Amygdala (tissue), 56 donors: ENCODE data around the gene ELOVL1.
A peak's percentile ranks its signal among the peaks of the same experiment; 100 is the strongest.

ENCODE experiments used
- DNase-seq, 56 donors: peaks; one replicate each; lab custom pipeline; 2025; lab: John Stamatoyannopoulos, UW

Gene ELOVL1

GRCh38 chr1:43358746-43359693, 8.8 kb downstream of the ELOVL1 start, which contains the start of gene CDC20:
Gene CDC20, plus strand, starts transcription at chr1:43358981. Its CDS starts 235 bp downstream, at chr1:43359216.
- DNase-seq = peak; percentile 49 to 99 (median 94)

- DNase-seq = peak in 5 of 56 donors; percentile 15 to 54 (median 27)
These were observed 9.6 kb downstream of the ELOVL1 start for GRCh38 chr1:43358121-43358745.

GRCh38 chr1:43357251-43357650, 10.6 kb downstream of the ELOVL1 start:
- DNase-seq = no peak

GRCh38 chr1:43354936-43355335, 12.9 kb downstream of the ELOVL1 start:
- no peak for DNase-seq

GRCh38 chr1:43354471-43354870, 13.3 kb downstream of the ELOVL1 start:
- no peak for DNase-seq

- no peak for DNase-seq
These were observed 14.9 kb downstream of the ELOVL1 start for GRCh38 chr1:43352881-43353280.

- no peak for DNase-seq
These were observed 15.5 kb downstream of the ELOVL1 start for GRCh38 chr1:43352351-43352705.

- no peak for DNase-seq
These were observed 16.1 kb downstream of the ELOVL1 start for GRCh38 chr1:43351421-43352350.

- DNase-seq = no peak
These were observed 16.8 kb downstream of the ELOVL1 start for GRCh38 chr1:43350976-43351375.

GRCh38 chr1:43349594-43350306, 18.1 kb downstream of the ELOVL1 start:
- peak in 13 of 56 donors; percentile 9 to 57 (median 33) for DNase-seq

GRCh38 chr1:43348809-43349593, 18.8 kb downstream of the ELOVL1 start:
- DNase-seq = peak in 39 of 56 donors; percentile 16 to 83 (median 48)

GRCh38 chr1:43348343-43348808, 19.4 kb downstream of the ELOVL1 start:
- peak in 15 of 56 donors; percentile 31 to 65 (median 51) for DNase-seq

- no peak for DNase-seq
These were observed 21.2 kb downstream of the ELOVL1 start for GRCh38 chr1:43346636-43347035.

GRCh38 chr1:43345120-43345519, 22.7 kb downstream of the ELOVL1 start:
- no peak for DNase-seq

- no peak for DNase-seq
These were observed 23.5 kb downstream of the ELOVL1 start for GRCh38 chr1:43344267-43344850.

GRCh38 chr1:43340559-43340958, 27.3 kb downstream of the ELOVL1 start:
- DNase-seq = no peak

GRCh38 chr1:43339584-43340232, 28.1 kb downstream of the ELOVL1 start:
- no peak for DNase-seq

- DNase-seq = no peak
These were observed 29.8 kb downstream of the ELOVL1 start for GRCh38 chr1:43338001-43338400.
